Hypothalamus (tissue), 51 donors: ENCODE measurements around the gene RER1.

ENCODE experiments used
- DNase-seq, 51 donors: peaks; one replicate each; lab custom pipeline; 2025; lab: John Stamatoyannopoulos, UW

Gene RER1

GRCh38 chr1:2438038-2438437, 46.4 kb downstream of the RER1 start:
- DNase-seq: peak in 10 of 51 donors; percentile 16 to 56 (median 34)

DNA sequence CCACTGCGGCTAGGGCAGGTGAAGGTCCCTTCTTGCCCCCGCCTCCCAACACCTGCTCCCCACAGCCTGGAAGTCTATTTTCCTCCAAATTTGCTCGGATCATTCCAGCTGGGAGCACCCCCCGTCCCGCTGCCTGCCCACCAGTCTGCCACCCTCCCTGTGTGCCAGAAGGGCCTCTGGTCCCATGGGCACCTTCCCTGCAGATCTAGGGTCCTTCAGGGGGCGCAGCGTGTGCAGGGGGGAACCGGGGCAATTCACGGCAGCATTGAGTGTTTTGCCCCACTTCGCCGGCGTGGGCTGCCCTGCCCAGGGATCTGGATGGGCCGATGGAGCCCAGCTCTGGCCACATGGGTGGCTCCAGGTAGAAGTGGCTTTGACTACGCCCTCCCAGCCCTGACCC, 47.0 kb downstream of the RER1 start:
- DNase-seq: no peak

DNA sequence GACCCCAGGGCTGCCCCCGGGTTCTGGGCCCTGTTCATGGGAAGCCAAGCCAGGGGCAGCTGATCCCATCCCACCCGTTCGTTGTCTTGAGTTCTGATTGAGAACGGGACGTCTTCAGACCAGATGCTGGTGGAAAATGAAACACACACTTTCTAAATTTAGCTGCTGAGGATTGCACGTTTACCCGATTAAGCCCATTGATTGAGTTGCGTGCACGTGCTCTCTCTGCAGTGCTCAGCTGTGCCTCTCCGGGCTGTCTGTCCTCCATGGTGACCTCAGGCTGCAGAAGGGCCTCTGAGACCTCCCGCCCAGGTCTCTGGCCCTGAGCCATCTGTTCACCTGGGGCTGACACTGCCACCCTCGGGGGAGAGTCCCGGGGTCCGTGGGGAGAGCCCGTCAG, 47.7 kb downstream of the RER1 start:
- no peak for DNase-seq

DNA sequence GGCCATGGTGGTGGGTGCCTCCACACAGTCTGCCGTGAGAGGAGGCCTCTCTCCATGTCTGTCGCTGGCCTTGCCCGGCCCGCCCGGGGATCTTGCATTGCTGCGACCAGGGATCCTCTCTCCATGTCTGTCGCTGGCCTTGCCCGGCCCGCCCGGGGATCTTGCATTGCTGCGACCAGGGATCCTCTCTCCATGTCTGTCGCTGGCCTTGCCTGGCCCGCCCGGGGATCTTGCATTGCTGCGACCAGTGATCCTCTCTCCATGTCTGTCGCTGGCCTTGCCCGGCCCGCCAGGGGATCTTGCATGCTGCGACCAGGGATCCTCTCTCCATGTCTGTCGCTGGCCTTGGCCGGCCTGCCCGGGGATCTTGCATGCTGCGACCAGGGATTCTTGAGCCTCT, 48.7 kb downstream of the RER1 start:
- DNase-seq: peak in 1 of 51 donors; percentile 45

- DNase-seq: peak in 21 of 51 donors; percentile 20 to 69 (median 43)
Observed at GRCh38 chr1:2441746-2442145, 50.1 kb downstream of the RER1 start.

DNA sequence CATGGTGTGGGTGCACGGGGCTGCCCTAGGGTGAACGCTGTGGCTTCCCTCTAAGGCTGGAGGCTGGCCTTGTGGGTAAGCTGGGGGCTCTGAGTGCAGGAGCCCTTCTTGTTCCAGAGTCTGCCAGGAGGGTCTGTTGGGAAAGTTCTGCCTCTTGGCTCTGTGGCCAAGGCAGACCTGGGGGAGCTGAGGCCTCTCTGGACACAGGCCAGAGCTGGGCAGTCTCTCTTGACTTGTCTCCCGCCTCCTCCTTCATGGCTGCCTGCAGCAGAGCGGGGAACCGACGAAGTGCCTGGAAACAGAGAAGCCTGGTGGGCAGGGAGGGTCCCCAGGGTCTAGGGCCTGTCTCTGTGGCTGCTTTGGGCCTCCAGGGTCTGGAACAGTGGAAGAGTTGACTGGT, 51.0 kb downstream of the RER1 start:
- peak in 1 of 51 donors; percentile 40 for DNase-seq

- DNase-seq: peak in 37 of 51 donors; percentile 27 to 83 (median 54)
Observed at GRCh38 chr1:2443277-2444137, 51.9 kb downstream of the RER1 start.

DNA sequence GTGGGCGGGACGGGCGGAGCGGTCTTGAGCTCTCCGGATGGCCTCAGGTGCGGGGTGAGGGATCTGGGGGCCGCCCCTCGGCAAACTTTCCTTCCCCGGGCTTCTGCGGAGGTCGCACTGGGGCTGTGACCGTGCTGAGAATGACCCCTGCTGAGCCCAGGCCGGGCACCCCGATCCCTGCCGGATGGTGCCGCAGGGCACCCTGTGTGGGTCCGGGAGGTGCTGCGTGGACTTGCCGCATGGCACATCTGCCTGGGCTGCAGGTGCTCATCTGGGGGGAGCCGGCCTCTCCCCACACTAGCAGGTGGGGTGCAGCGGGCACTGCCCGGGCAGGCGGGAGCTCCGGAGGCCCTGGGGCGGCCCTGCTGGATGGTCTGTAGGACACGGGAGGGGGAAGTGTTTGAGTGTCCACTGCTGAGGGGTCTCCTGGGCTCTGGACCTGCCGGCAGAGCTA, 52.5 kb downstream of the RER1 start:
- peak in 1 of 51 donors; percentile 54 for DNase-seq

DNA sequence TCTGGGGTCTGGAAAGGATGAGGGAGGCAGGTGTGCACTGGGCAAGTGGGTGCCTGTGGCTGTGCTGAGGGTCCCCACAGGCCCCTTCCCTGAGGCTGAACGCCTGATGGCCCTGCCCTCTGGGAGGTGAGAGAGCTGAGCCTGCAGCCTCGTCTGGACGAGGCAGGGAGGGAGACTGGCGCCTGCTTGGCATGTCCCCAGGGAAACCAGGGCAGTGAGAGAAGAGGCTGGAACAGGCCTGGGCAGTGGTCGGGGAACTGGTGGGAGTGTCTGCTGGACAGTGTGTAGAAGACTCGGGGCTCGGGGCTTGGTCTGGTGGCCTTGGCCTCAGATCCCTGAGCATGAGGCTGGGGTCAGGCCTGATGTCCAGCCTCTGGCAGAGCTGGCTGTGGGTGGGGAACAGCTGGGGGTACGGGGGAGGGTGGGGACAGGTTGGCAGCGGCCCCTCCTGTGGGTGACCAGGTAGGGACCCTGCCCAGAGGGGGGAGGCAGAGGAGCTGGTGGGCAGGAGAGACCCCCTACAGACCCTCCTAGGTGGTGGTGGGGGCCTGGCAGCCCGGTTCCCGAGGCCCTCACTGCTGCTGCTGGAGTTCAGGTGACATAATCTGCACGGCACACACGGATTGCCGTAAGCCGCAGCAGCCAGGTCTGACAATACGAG, 53.7 kb downstream of the RER1 start:
- peak in 9 of 51 donors; percentile 12 to 46 (median 24) for DNase-seq

DNA sequence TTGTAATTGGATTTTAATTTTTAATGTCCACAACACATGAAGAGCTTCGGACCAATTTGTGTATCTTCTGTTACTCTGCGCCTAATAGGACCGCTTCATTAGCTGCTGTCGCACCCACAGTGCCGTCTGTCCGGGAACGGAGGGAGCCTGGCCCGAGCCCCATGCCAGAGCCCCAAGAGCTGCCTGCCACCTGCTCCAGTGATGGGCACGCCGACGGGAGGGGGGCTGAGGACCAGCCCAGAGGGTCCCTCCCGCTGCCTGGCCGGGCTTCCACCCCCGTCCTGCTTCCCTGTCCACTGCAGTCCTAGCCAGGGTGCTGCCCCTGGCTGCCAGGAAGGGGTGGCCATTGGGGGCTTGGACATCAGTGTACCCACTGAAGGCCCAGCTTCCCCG, 54.2 kb downstream of the RER1 start:
- DNase-seq: peak in 6 of 51 donors; percentile 27 to 58 (median 50)

- DNase-seq: peak in 43 of 51 donors; percentile 24 to 85 (median 65)
Observed at GRCh38 chr1:2446394-2446793, 54.8 kb downstream of the RER1 start.

DNA sequence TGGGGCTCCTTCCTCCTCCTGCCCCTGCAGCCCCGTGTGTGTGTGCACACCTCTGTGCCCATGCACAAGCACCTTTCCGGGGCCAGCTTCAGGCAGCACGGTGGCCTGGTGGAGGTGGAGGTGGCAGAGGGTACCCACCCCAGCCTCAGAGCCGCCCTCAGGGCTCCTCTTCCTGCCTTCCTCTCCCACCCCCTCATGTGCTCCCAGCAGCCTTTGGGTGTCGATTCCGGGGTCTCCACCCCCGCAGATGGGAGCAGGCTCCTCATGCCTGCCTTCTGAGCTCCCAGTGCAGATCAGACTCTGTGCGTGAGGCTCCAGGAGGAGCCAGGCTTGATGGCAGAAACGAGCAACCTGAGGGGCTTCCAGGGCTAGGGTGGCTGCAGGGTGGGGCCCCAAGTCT, 55.2 kb downstream of the RER1 start:
- DNase-seq: peak in 2 of 51 donors; percentile 40 to 80

- peak in 3 of 51 donors; percentile 23 to 42 (median 32) for DNase-seq
Observed at GRCh38 chr1:2447276-2448097, 55.8 kb downstream of the RER1 start.

DNA sequence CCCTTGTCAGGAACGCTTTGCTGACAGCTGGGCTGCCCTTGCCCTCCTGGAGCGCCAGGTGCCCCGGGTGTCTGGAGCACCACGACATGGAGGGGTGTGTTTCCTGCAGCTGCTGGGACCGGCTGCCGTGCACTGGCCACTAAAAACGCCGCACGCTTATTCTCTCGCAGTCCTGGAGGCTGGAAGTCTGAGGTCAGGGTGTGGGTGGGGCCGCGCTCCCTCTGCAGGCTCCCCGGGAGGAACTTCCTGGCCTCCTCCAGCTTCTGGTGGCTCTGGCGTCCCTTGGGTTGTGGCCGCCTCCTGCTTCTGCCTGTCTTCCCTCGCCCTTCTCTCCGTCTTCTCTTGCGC, 56.4 kb downstream of the RER1 start:
- DNase-seq: no peak

DNA sequence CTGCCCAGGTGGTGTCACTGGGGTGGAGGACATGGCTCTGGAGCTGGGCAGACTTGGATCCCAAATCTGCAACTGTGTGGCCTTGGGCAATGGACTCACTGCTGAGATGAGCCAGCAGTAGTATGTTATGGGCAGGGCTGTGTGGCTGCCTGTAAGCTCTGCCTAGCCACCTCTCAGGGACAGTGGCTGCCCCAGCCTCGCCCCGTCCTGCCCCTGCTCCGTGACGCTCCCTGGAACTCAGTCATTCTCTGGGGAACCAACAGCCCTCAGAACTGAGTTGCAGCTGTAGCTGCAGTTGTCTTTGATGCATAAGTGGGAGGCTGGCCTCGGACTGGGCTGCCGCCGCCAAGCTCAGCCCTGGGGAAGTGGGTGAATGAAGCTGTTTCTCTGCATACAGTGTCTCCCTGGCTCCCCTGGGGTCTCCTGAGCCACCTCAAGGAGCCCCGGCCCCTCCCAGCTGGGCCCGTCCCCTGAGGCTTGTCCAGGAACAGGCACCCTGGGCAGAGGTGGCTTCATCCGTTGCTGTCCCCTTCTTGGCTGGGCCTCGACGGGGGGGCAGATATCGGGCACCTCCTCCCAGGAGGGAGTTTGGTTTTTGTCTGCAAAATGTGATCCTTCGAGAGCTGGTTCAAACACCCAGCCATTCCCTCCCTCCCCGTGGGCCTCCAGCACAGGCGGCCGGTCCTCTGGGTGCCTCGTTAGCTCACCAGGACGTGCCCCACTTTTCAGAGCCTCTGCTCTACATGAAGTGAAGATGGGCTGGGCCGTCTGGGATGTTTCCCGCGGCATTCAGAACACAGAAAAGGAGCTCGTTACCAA, 58.2 kb downstream of the RER1 start:
- peak in 30 of 51 donors; percentile 12 to 74 (median 44) for DNase-seq

DNA sequence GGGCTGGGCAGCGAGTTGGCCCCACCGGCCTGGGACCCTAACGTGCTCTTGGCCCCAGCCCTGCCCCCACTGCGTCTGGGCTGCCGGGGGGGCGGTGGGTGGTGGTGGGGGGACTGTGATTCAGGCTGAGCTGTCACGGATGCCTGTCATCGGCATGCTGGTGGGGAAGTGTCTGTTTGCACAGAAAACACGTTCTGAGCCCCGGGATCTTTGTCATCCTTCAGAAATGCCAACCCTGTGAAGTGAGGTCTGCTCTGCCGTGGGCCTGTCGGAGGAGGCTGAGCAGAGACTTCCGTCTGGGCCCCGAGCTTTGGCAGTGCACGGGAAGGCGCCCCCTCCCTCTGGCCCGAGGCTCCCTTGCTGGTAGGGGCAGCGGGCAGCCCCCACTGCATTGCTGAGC, 60.1 kb downstream of the RER1 start:
- DNase-seq: peak in 2 of 51 donors; percentile 20 to 57

- DNase-seq: peak in 44 of 51 donors; percentile 21 to 91 (median 72)
Observed at GRCh38 chr1:2452201-2452931, 60.7 kb downstream of the RER1 start.

DNA sequence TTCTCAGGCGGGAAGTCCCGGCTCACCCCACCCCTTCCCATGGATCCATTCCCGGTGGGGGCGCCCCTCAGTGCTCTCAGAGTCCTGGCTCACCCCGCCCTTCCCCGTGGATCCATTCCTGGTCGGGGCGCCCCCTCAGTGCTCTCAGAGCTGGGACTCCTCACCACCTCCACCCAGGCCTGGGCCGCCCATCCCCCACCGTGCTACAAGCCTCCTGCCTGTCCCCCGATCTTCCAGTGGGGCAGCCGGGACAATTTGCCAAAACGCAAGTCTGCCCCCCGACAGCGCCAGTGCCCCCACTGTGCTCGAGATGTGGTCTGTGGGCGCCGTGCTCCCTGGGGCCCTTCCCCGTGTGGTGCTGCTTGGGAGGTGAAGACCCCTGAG, 61.3 kb downstream of the RER1 start:
- peak in 2 of 51 donors; percentile 20 to 80 for DNase-seq

DNA sequence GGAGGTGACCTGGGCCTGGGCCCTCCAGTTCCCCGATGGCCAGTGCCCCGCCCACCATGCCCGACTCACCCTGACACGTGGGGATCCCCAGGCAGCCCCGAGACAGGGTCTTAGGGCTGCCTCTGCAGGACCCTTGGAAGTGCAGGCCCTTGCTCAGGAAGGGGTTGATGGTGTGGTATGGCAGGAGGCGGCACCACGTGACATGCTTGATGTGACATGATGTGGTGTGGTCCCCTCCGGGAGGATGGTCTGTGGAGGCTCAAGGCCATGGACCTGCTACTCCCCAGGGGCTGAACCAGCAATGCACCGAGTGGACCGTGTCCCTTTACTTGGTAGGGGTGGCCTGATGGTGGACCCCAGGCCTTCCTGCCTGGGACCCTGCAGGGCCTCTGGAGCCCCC, 62.6 kb downstream of the RER1 start:
- DNase-seq: no peak
